HepG2 (cell line): ENCODE measurements around the gene ICE1.

Experiments
- ARNTL ChIP-seq: sonication (generic); formaldehyde crosslinking; IDR thresholded peaks from 2 replicates; pipeline ENCODE4 v1.4.0; 2020; ENCODE audit warnings: mild to moderate bottlenecking, missing genetic modification reagents
- BRF2 ChIP-seq: sonication (generic); formaldehyde crosslinking; IDR thresholded peaks from 2 replicates; pipeline ENCODE4 v1.8.1; 2022; ENCODE audit warnings: mild to moderate bottlenecking, missing genetic modification reagents
- CHD4 ChIP-seq: fragments of 200-600 bp; sonication (generic); IDR thresholded peaks from 2 replicates; pipeline ENCODE4 v1.7.0; 2017; ENCODE audit warnings: mild to moderate bottlenecking, low read length, borderline replicate concordance
- ETS1 ChIP-seq: sonication (generic); formaldehyde crosslinking; IDR thresholded peaks from 2 replicates; pipeline ENCODE4 v1.4.0; 2020; ENCODE audit warnings: missing genetic modification reagents
- HNF1B ChIP-seq: sonication (generic); formaldehyde crosslinking; IDR thresholded peaks from 2 replicates; pipeline ENCODE4 v1.5.1; 2020; ENCODE audit warnings: mild to moderate bottlenecking, moderate library complexity, missing genetic modification reagents
- MAFK ChIP-seq, 2 experiments: IDR thresholded peaks in 1 of 2; conservative IDR thresholded peaks in 1 of 2; 2 replicates each; pipeline ENCODE4 v1.6.1; 2011; ENCODE audit warnings: improper control_type of control experiment in 2 of 2, low read length in 2 of 2
- NFIC ChIP-seq: IDR thresholded peaks from 2 replicates; pipeline ENCODE4 v1.6.1; 2012; ENCODE audit warnings: mild to moderate bottlenecking, low read length, inconsistent platforms
- NFKBIZ ChIP-seq: IDR thresholded peaks from 2 replicates; pipeline ENCODE4 v1.6.1; 2018; ENCODE audit warnings: missing genetic modification reagents, missing compliant biosample characterization
- SIX1 ChIP-seq: sonication (generic); formaldehyde crosslinking; IDR thresholded peaks from 2 replicates; pipeline ENCODE4 v1.4.0; 2020; ENCODE audit warnings: missing genetic modification reagents, borderline replicate concordance
- SP1 ChIP-seq, 2 experiments: fragments of 450-650 bp in 1 of 2; sonication (generic) in 1 of 2; formaldehyde crosslinking in 1 of 2; IDR thresholded peaks; 2 replicates each; pipeline versions ENCODE4 v1.4.0 to v1.6.1; 2016 to 2020; ENCODE audit warnings: missing genetic modification reagents in 1 of 2
- ZNF724P ChIP-seq: sonication (generic); formaldehyde crosslinking; IDR thresholded peaks from 2 replicates; pipeline ENCODE4 v1.8.0; 2022; ENCODE audit warnings: missing genetic modification reagents, borderline replicate concordance
- TF ChIP-seq, protein P1 (sequence below): sonication (generic); formaldehyde crosslinking; IDR thresholded peaks from 2 replicates; pipeline ENCODE4 v1.5.0; 2020; ENCODE audit warnings: mild to moderate bottlenecking, missing genetic modification reagents, moderate library complexity
- TF ChIP-seq, protein P2 (sequence below): sonication (generic); formaldehyde crosslinking; IDR thresholded peaks from 2 replicates; pipeline ENCODE4 v1.8.1; 2023; ENCODE audit warnings: missing genetic modification reagents, mild to moderate bottlenecking, borderline replicate concordance

DNA sequence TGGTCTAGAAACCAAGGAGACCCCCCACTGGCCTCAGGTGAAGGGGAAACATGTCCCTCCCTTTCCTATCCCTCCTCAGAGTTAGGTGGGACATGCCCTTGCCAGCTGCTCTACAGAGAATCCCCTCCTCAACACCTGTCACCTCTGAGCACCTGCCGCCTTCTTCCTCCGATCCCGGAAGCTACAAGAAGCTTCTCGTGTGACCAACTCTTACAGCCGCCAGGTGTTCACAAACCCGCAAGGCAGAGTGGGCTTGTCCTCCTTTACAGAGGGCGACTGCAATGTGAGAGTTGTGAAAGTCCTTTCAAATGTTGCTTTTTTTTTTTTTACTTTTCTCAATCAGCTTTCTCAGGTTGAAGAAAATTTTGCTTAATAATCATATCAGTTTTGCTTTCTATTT lies 3.7 kb upstream of the ICE1 start:
- TF ChIP-seq MAFK (conservative IDR thresholded peaks at IDR 0.05 in 1 of 2, IDR thresholded peaks at IDR 0.05 in 1 of 2; ENCODE audit: low read length in 2 of 2) (no peak), CHD4 (no peak), ARNTL (CRISPR knock-in tag) (no peak), ZNF724P (CRISPR knock-in tag) (no peak), BRF2 (CRISPR knock-in tag) (no peak), NFKBIZ (CRISPR knock-in tag) (no peak), SP1 (IDR thresholded peaks at IDR 0.05) (no peak), SP1 (CRISPR knock-in tag; IDR thresholded peaks at IDR 0.05) (no peak), NFIC (no peak), HNF1B (no peak), ETS1 (CRISPR knock-in tag) (no peak), SIX1 (no peak)
- TF ChIP-seq, protein P1, sequence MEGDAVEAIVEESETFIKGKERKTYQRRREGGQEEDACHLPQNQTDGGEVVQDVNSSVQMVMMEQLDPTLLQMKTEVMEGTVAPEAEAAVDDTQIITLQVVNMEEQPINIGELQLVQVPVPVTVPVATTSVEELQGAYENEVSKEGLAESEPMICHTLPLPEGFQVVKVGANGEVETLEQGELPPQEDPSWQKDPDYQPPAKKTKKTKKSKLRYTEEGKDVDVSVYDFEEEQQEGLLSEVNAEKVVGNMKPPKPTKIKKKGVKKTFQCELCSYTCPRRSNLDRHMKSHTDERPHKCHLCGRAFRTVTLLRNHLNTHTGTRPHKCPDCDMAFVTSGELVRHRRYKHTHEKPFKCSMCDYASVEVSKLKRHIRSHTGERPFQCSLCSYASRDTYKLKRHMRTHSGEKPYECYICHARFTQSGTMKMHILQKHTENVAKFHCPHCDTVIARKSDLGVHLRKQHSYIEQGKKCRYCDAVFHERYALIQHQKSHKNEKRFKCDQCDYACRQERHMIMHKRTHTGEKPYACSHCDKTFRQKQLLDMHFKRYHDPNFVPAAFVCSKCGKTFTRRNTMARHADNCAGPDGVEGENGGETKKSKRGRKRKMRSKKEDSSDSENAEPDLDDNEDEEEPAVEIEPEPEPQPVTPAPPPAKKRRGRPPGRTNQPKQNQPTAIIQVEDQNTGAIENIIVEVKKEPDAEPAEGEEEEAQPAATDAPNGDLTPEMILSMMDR (CRISPR knock-in tag): no peak
- TF ChIP-seq, protein P2, sequence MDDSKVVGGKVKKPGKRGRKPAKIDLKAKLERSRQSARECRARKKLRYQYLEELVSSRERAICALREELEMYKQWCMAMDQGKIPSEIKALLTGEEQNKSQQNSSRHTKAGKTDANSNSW (CRISPR knock-in tag): no peak
